B cell (primary cell): ENCODE data around the gene VASN. TPM values are rescaled to one million over a fixed set of nuclear protein-coding genes. Genes with fewer than 3 reads are reported as not detected.

Experiments
- ATAC-seq: fragments of 200-7000 bp; cut with Tn5 transposase; one replicate; pipeline ENCODE4 v1.10.0; 2021; ENCODE audit warnings: low read depth, mild to moderate bottlenecking, moderate number of reproducible peaks, moderate library complexity
- CTCF ChIA-PET: fragments of 350-600 bp; sonication (Branson Sonifier 250); formaldehyde crosslinking; loops from one replicate; lab custom pipeline; 2021; ENCODE audit warnings: antibody characterized with exemption, inconsistent platforms; lab: Charles Lee
- POLR2A ChIA-PET: fragments of 350-600 bp; sonication (Branson Sonifier 250); formaldehyde crosslinking; loops from one replicate; lab custom pipeline; 2021; ENCODE audit warnings: antibody characterized with exemption; lab: Charles Lee
- DNase-seq: peaks from one replicate; pipeline ENCODE4 v3.0.0; 2013
- H2AFZ ChIP-seq: 2 replicates; pipeline ENCODE4 v1.6.1; 2012; ENCODE audit warnings: mild to moderate bottlenecking, low read depth, low read length; ENCODE audit not compliant: insufficient read depth, poor library complexity, severe bottlenecking
- H3K27ac ChIP-seq, 2 donors: 1 replicate in 1 of 2; 2 replicates in 1 of 2; pipeline ENCODE4 v1.5.1; 2012 to 2013; ENCODE audit warnings: low read length in 2 of 2, mild to moderate bottlenecking in 2 of 2, moderate library complexity in 1 of 2
- H3K27me3 ChIP-seq, 4 experiments: fragments of 200-600 bp in 1 of 4; sonication (generic) in 1 of 4; replicated peaks in 1 of 4; 1 replicate in 2 of 4; 2 replicates in 2 of 4; pipeline versions ENCODE4 v1.6.1 to v1.7.0; 2013 to 2016; ENCODE audit warnings: low read length in 3 of 4, mild to moderate bottlenecking in 2 of 4, mixed read lengths in 1 of 4, moderate library complexity in 1 of 4; ENCODE audit not compliant: insufficient read depth in 4 of 4, control insufficient read depth in 3 of 4; ENCODE audit errors: control extremely low read depth in 1 of 4
- H3K36me3 ChIP-seq, 2 experiments: replicated peaks in 1 of 2; 1 replicate in 1 of 2; 2 replicates in 1 of 2; pipeline versions ENCODE4 v1.6.1 to v1.7.1; 2013; ENCODE audit warnings: low read length in 1 of 2; ENCODE audit not compliant: insufficient read depth in 2 of 2, control insufficient read depth in 1 of 2; ENCODE audit errors: control extremely low read depth in 1 of 2, extremely low read depth in 1 of 2
- H3K4me1 ChIP-seq, 2 donors: fragments of 200-600 bp in 1 of 2; sonication (generic) in 1 of 2; 1 replicate in 1 of 2; 2 replicates in 1 of 2; pipeline versions ENCODE4 v1.5.1 to v1.6.1; 2013 to 2017; ENCODE audit warnings: low read length in 2 of 2; ENCODE audit not compliant: control insufficient read depth in 2 of 2, insufficient read depth in 2 of 2
- H3K4me2 ChIP-seq: replicated peaks from 2 replicates; pipeline ENCODE3; 2012; ENCODE audit warnings: mild to moderate bottlenecking, low read depth, low read length; ENCODE audit not compliant: poor library complexity, severe bottlenecking
- H3K4me3 ChIP-seq, 5 experiments: fragments of 200-600 bp in 1 of 5; sonication (generic) in 1 of 5; 1 replicate in 3 of 5; 2 replicates in 2 of 5; pipeline versions ENCODE4 v1.5.1 to v1.7.0; 2011 to 2016; ENCODE audit warnings: low read length in 4 of 5, mild to moderate bottlenecking in 4 of 5, low read depth in 2 of 5, control low read depth in 1 of 5, moderate library complexity in 1 of 5; ENCODE audit not compliant: insufficient read depth in 1 of 5; ENCODE audit errors: control extremely low read depth in 1 of 5, extremely low read depth in 1 of 5
- H3K79me2 ChIP-seq: fragments of 200-600 bp; sonication (generic); one replicate; pipeline ENCODE4 v1.6.0; 2016; ENCODE audit warnings: low read length; ENCODE audit not compliant: control insufficient read depth, insufficient read depth
- H3K9ac ChIP-seq: fragments of 200-600 bp; sonication (generic); 2 replicates; pipeline ENCODE4 v1.6.1; 2017; ENCODE audit warnings: mild to moderate bottlenecking, low read length, moderate library complexity
- H3K9me3 ChIP-seq, 3 donors: one replicate each; pipeline versions ENCODE4 v1.6.1 to v1.7.1; 2013; ENCODE audit warnings: low read length in 2 of 3; ENCODE audit not compliant: control insufficient read depth in 2 of 3, insufficient read depth in 1 of 3; ENCODE audit errors: control extremely low read depth in 1 of 3
- H4K20me1 ChIP-seq: 2 replicates; pipeline ENCODE4 v1.6.0; 2012; ENCODE audit warnings: mild to moderate bottlenecking, low read length; ENCODE audit not compliant: insufficient read depth, control insufficient read depth, poor library complexity, severe bottlenecking
- H3K27ac Mint-ChIP-seq: one replicate; pipeline ENCODE4 v1.8.0; 2021; ENCODE audit warnings: mixed read lengths
- H3K27me3 Mint-ChIP-seq: one replicate; pipeline ENCODE4 v1.8.0; 2021; ENCODE audit warnings: mixed read lengths
- H3K4me1 Mint-ChIP-seq: one replicate; pipeline ENCODE4 v1.8.0; 2021; ENCODE audit warnings: mixed read lengths
- H3K4me3 Mint-ChIP-seq: one replicate; pipeline ENCODE4 v1.8.0; 2021; ENCODE audit warnings: mixed read lengths
- H3K9me3 Mint-ChIP-seq: one replicate; pipeline ENCODE4 v1.8.0; 2022; ENCODE audit warnings: mixed read lengths; ENCODE audit not compliant: insufficient read depth
- EZH2 ChIP-seq: IDR thresholded peaks from 2 replicates; pipeline ENCODE4 v1.6.1; 2012; ENCODE audit warnings: borderline replicate concordance, low read depth, mild to moderate bottlenecking, moderate library complexity, low read length; ENCODE audit not compliant: insufficient read depth, poor library complexity, severe bottlenecking
- WGBS: methylation state at CpG from one replicate; pipeline ENCODE4 v1.1.5; 2013; ENCODE audit warnings: missing lambda C conversion rate; ENCODE audit not compliant: insufficient coverage; 5-methylcytosine and 5-hydroxymethylcytosine counted together
- intact Hi-C: fragments of 100-400 bp; cut with micrococcal nuclease; formaldehyde crosslinking; loops from one replicate; pipeline ENCODE4 v1.10.0; 2022
- polyA plus RNA-seq: library from polyadenylated mRNA; depleted of rRNA; stranded (reverse); fragments of >200 nt; gene quantifications from 2 replicates; pipeline ENCODE4 v1.2.3, GENCODE V29; 2012
- total RNA-seq, 2 donors: library from RNA; stranded (reverse); fragments of 120-200 nt in 1 of 2; gene quantifications; 1 replicate in 1 of 2; 2 replicates in 1 of 2; pipeline versions ENCODE4 v1.2.3 to v1.2.4, GENCODE V29; 2013 to 2022
- TF ChIP-seq, protein P1 (sequence below): fragments of 200-600 bp; IDR thresholded peaks from one replicate; pipeline ENCODE4 v1.8.0; 2022; ENCODE audit warnings: antibody characterized with exemption, mild to moderate bottlenecking

VASN gene
- total and polyA plus RNA-seq, 2 donors (not counting 1 experiment from before 2014, with no cell fraction given): 0.57 to 0.76 TPM

DNA sequence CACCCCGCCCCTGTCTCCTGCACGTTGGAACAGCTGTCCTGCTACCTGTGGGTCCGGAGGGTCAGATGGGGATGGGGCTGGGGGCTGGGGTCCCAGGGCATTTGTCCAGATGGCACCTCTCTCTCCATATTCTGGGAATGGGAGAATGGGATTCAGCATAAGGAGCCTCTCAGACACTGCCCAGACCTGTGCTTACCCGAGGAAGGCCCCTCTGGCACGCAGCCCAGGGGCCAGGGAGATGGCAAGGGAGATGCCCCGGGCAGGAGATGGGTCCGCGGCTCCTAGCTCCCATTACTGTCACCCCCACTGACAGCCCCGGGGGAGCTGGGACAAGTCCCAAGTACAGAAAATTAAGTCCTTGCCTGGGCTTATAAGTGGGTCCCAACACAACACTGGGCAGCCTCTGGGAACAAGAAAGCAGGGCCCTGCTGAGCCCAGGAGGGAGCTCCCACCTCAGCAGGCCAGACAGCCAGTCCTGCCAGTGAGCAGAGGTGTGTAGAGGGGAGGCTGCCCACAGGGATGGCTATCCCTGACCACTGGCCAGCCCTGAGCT lies 1.8 kb downstream of the VASN start:
- peaks cover 18 to 25% of the 10 kb centered on the region in 2 donors for H3K4me1 ChIP-seq
- no peak overlapping the region for H3K27ac Mint-ChIP-seq
- H3K9ac ChIP-seq: no peak overlapping the region
- H3K4me3 ChIP-seq: no peak overlapping the region
- WGBS: 62% methylated on average over 6 of the region's 9 CpGs
- H3K27me3 ChIP-seq: no peaks in the 10 kb centered on the region
- H3K27ac ChIP-seq: no peak overlapping the region
- no peak for ATAC-seq
- TF ChIP-seq, protein P1, sequence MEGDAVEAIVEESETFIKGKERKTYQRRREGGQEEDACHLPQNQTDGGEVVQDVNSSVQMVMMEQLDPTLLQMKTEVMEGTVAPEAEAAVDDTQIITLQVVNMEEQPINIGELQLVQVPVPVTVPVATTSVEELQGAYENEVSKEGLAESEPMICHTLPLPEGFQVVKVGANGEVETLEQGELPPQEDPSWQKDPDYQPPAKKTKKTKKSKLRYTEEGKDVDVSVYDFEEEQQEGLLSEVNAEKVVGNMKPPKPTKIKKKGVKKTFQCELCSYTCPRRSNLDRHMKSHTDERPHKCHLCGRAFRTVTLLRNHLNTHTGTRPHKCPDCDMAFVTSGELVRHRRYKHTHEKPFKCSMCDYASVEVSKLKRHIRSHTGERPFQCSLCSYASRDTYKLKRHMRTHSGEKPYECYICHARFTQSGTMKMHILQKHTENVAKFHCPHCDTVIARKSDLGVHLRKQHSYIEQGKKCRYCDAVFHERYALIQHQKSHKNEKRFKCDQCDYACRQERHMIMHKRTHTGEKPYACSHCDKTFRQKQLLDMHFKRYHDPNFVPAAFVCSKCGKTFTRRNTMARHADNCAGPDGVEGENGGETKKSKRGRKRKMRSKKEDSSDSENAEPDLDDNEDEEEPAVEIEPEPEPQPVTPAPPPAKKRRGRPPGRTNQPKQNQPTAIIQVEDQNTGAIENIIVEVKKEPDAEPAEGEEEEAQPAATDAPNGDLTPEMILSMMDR: no peak
- TF ChIP-seq EZH2: no peak
- H3K9me3 Mint-ChIP-seq: no peaks in the 10 kb centered on the region
- CTCF ChIA-PET: interaction anchor here (0.7 to 2.4 kb wide), 4 partner anchors 9 to 33 kb away, joined by 3 to 10 read pairs (median 6); no protein-coding TSS in a partner anchor
- no peak for DNase-seq
- intact Hi-C loops: loop anchor here (5.0 kb wide), 1 partner anchor 256 kb away; the partner anchor contains the start of gene ADCY9
- no peaks in the 10 kb centered on the region for H3K27me3 Mint-ChIP-seq
- no peaks in the 10 kb centered on the region for H3K9me3 ChIP-seq
- H4K20me1 ChIP-seq: peaks cover 93% of the 10 kb centered on the region
- H2AFZ ChIP-seq: no peak overlapping the region
- H3K79me2 ChIP-seq: peaks cover 20% of the 10 kb centered on the region
- H3K4me1 Mint-ChIP-seq: peaks cover 26% of the 10 kb centered on the region
- POLR2A ChIA-PET: interaction anchor here (0.6 to 0.8 kb wide), 2 partner anchors 42 to 103 kb away, joined by 3 to 8 read pairs; no protein-coding TSS in a partner anchor
- H3K4me2 ChIP-seq: peak overlapping the region; percentile 93
- peaks cover 0 to 2% of the 10 kb centered on the region in 2 experiments for H3K36me3 ChIP-seq
- H3K4me3 Mint-ChIP-seq: no peak overlapping the region
